H9 (cell line): ENCODE results near the gene CWH43. TPM values are rescaled to one million over a fixed set of nuclear protein-coding genes. Genes with fewer than 3 reads are reported as not detected.
"Not testable (repeated sequence)": the region's sequence is repeated elsewhere in the genome, so short reads cannot be mapped to it uniquely, and the experiment has no call there.

Source experiments
- DNase-seq: peaks from one replicate; pipeline ENCODE4 v3.0.0-alpha.2; 2017
- H2AFZ ChIP-seq: one replicate; pipeline ENCODE4 v1.6.1; 2013; ENCODE audit warnings: mild to moderate bottlenecking, low read length, control low read depth, moderate library complexity
- H2AK5ac ChIP-seq: 2 replicates; pipeline ENCODE4 v1.6.1; 2013; ENCODE audit warnings: low read length, control low read depth, mixed read lengths; ENCODE audit not compliant: insufficient read length
- H2BK120ac ChIP-seq: one replicate; pipeline ENCODE4 v1.6.1; 2013; ENCODE audit warnings: low read depth, mild to moderate bottlenecking, low read length, control low read depth, inconsistent platforms; ENCODE audit not compliant: poor library complexity, severe bottlenecking
- H2BK12ac ChIP-seq: 2 replicates; pipeline ENCODE4 v1.6.1; 2013; ENCODE audit warnings: low read length, control low read depth, mixed read lengths, low read depth; ENCODE audit not compliant: insufficient read length
- H2BK15ac ChIP-seq: 2 replicates; pipeline ENCODE4 v1.6.1; 2013; ENCODE audit warnings: low read depth, low read length, control low read depth
- H2BK20ac ChIP-seq: one replicate; pipeline ENCODE4 v1.6.1; 2013; ENCODE audit warnings: low read depth, mild to moderate bottlenecking, low read length, control low read depth, inconsistent platforms; ENCODE audit not compliant: poor library complexity, severe bottlenecking
- H2BK5ac ChIP-seq: 2 replicates; pipeline ENCODE4 v1.6.1; 2013; ENCODE audit warnings: low read length, control low read depth, mixed read lengths; ENCODE audit not compliant: insufficient read length
- H3K14ac ChIP-seq: 2 replicates; pipeline ENCODE4 v1.6.1; 2013; ENCODE audit warnings: low read length, control low read depth; ENCODE audit not compliant: insufficient read depth
- H3K18ac ChIP-seq: 2 replicates; pipeline ENCODE4 v1.6.1; 2013; ENCODE audit warnings: low read depth, mild to moderate bottlenecking, mixed read lengths, low read length, control low read depth; ENCODE audit not compliant: insufficient read length
- H3K23ac ChIP-seq: 2 replicates; pipeline ENCODE4 v1.6.1; 2013; ENCODE audit warnings: low read length, control low read depth, mixed read lengths, low read depth; ENCODE audit not compliant: insufficient read length
- H3K23me2 ChIP-seq: 2 replicates; pipeline ENCODE4 v1.6.1; 2013; ENCODE audit warnings: low read depth, mild to moderate bottlenecking, mixed read lengths, low read length, control low read depth; ENCODE audit not compliant: insufficient read length, poor library complexity, severe bottlenecking
- H3K27ac ChIP-seq: 2 replicates; pipeline ENCODE4 v1.5.1; 2013; ENCODE audit warnings: low read length, control low read depth, mixed read lengths, low read depth; ENCODE audit not compliant: insufficient read length
- H3K27me3 ChIP-seq: 2 replicates; pipeline ENCODE4 v1.6.1; 2013; ENCODE audit warnings: low read length, control low read depth, inconsistent platforms; ENCODE audit not compliant: insufficient read depth
- H3K4ac ChIP-seq: 2 replicates; pipeline ENCODE4 v1.6.1; 2013; ENCODE audit warnings: low read depth, mild to moderate bottlenecking, control low read depth, inconsistent platforms, low read length, moderate library complexity
- H3K4me1 ChIP-seq: 2 replicates; pipeline ENCODE4 v1.6.1; 2013; ENCODE audit warnings: low read length, control low read depth, inconsistent platforms; ENCODE audit not compliant: insufficient read depth
- H3K4me2 ChIP-seq: 2 replicates; pipeline ENCODE4 v1.6.1; 2013; ENCODE audit warnings: low read length, control low read depth, mixed read lengths; ENCODE audit not compliant: insufficient read length, insufficient read depth
- H3K56ac ChIP-seq: 2 replicates; pipeline ENCODE4 v1.6.1; 2013; ENCODE audit warnings: low read depth, mild to moderate bottlenecking, mixed read lengths, low read length, control low read depth; ENCODE audit not compliant: insufficient read length
- H3K79me1 ChIP-seq: 2 replicates; pipeline ENCODE4 v1.6.1; 2013; ENCODE audit warnings: low read depth, mild to moderate bottlenecking, moderate library complexity, low read length, control low read depth, inconsistent platforms; ENCODE audit not compliant: insufficient read depth, poor library complexity, severe bottlenecking
- H3K79me2 ChIP-seq: 2 replicates; pipeline ENCODE4 v1.6.1; 2013; ENCODE audit warnings: low read length, control low read depth, inconsistent platforms; ENCODE audit not compliant: insufficient read depth
- H3K9ac ChIP-seq: 2 replicates; pipeline ENCODE4 v1.6.1; 2013; ENCODE audit warnings: low read length, control low read depth, mixed read lengths; ENCODE audit not compliant: insufficient read length; ENCODE audit errors: extremely low read depth
- H3K9me3 ChIP-seq: one replicate; pipeline ENCODE4 v1.6.1; 2013; ENCODE audit warnings: low read depth, low read length, inconsistent platforms; ENCODE audit not compliant: control insufficient read depth
- H3T11ph ChIP-seq: one replicate; pipeline ENCODE4 v1.6.1; 2013; ENCODE audit warnings: mild to moderate bottlenecking, low read length, control low read depth, inconsistent platforms
- H4K20me1 ChIP-seq: one replicate; pipeline ENCODE4 v1.6.1; 2013; ENCODE audit not compliant: control insufficient read depth, insufficient read length, insufficient read depth
- H4K5ac ChIP-seq: 2 replicates; pipeline ENCODE4 v1.6.1; 2013; ENCODE audit warnings: low read depth, mild to moderate bottlenecking, mixed read lengths, low read length, control low read depth; ENCODE audit not compliant: insufficient read length
- H4K8ac ChIP-seq: replicated peaks from 2 replicates; pipeline ENCODE4 v1.6.1; 2013; ENCODE audit warnings: low read length, control low read depth, mixed read lengths, low read depth; ENCODE audit not compliant: insufficient read length
- H4K91ac ChIP-seq: 2 replicates; pipeline ENCODE4 v1.6.1; 2013; ENCODE audit warnings: low read depth, mild to moderate bottlenecking, moderate library complexity, mixed read lengths, low read length, control low read depth; ENCODE audit not compliant: insufficient read length
- H3K27ac Mint-ChIP-seq, 3 experiments: 2 replicates in 2 of 3; 3 replicates in 1 of 3; pipeline ENCODE4 v1.8.0; 2020 to 2021; ENCODE audit warnings: mixed read lengths in 3 of 3, mild to moderate bottlenecking in 1 of 3, moderate library complexity in 1 of 3
- H3K27me3 Mint-ChIP-seq: 2 replicates; pipeline ENCODE4 v1.8.0; 2021; ENCODE audit warnings: low read depth, mild to moderate bottlenecking, moderate library complexity, mixed read lengths
- H3K36me3 Mint-ChIP-seq, 3 experiments: 2 replicates in 2 of 3; 3 replicates in 1 of 3; pipeline ENCODE4 v1.8.0; 2020 to 2021; ENCODE audit warnings: low read depth in 3 of 3, mixed read lengths in 3 of 3; ENCODE audit not compliant: insufficient read depth in 1 of 3
- H3K4me1 Mint-ChIP-seq, 2 experiments: 2 replicates each; pipeline ENCODE4 v1.8.0; 2020; ENCODE audit warnings: mixed read lengths in 2 of 2
- H3K4me3 Mint-ChIP-seq, 2 experiments: 2 replicates in 1 of 2; 3 replicates in 1 of 2; pipeline ENCODE4 v1.8.0; 2020 to 2021; ENCODE audit warnings: mild to moderate bottlenecking in 2 of 2, mixed read lengths in 2 of 2, moderate library complexity in 1 of 2
- H3K9me3 Mint-ChIP-seq, 2 experiments: 2 replicates in 1 of 2; 3 replicates in 1 of 2; pipeline ENCODE4 v1.8.0; 2020; ENCODE audit warnings: mild to moderate bottlenecking in 2 of 2, mixed read lengths in 2 of 2, moderate library complexity in 1 of 2
- WGBS: extraction: QIAGEN DNeasy Blood & Tissue Kit; methylation state at CpG from one replicate; pipeline ENCODE4 v1.1.7; 2013; ENCODE audit warnings: missing lambda C conversion rate, low lambda C conversion rate, mixed read lengths; ENCODE audit not compliant: insufficient read length; ENCODE audit errors: extremely low coverage; 5-methylcytosine and 5-hydroxymethylcytosine counted together
- total RNA-seq: library from RNA; stranded (reverse); gene quantifications from 2 replicates; pipeline ENCODE4 v1.2.1, GENCODE V29; 2021

CWH43 gene
- total RNA-seq, 1 experiment from 2014 or later: not detected

GRCh38 chr4:49091883-49092282, 105.8 kb downstream of the CWH43 start:
- not testable (repeated sequence) for H3K18ac ChIP-seq, H3K14ac ChIP-seq, H4K91ac ChIP-seq, H4K5ac ChIP-seq, H3K79me1 ChIP-seq, H2BK12ac ChIP-seq, H3T11ph ChIP-seq, H3K9ac ChIP-seq, H2BK5ac ChIP-seq, H2BK120ac ChIP-seq, H3K56ac ChIP-seq, H2BK20ac ChIP-seq, H3K79me2 ChIP-seq, H3K27ac ChIP-seq, H3K27me3 ChIP-seq, H3K4ac ChIP-seq, DNase-seq, H3K23me2 ChIP-seq, H2AFZ ChIP-seq, H3K23ac ChIP-seq, H2BK15ac ChIP-seq, H3K4me1 ChIP-seq, H4K20me1 ChIP-seq, H3K4me2 ChIP-seq, H2AK5ac ChIP-seq, H3K27ac Mint-ChIP-seq, H4K8ac ChIP-seq, H3K4me1 Mint-ChIP-seq
- Mint-ChIP-seq H3K4me3 (peak overlapping the region in 1 of 2 experiments; percentile 4; a peak in 2 of 5 replicates), H3K36me3 (peaks cover 30 to 32% (median 31%) of the 10 kb centered on the region in 3 experiments), H3K9me3 (peaks cover 45 to 65% of the 10 kb centered on the region in 2 experiments), H3K27me3 (peaks cover 29% of the 10 kb centered on the region)
- WGBS: no CpG with 5 or more reads among the region's 7 CpGs
- H3K9me3 ChIP-seq: peaks cover 61% of the 10 kb centered on the region

GRCh38 chr4:49092608-49093135, 106.6 kb downstream of the CWH43 start:
- H3T11ph ChIP-seq, H3K4ac ChIP-seq, H3K56ac ChIP-seq, H2BK120ac ChIP-seq, H3K23me2 ChIP-seq, H4K91ac ChIP-seq, H3K4me1 ChIP-seq, H3K4me2 ChIP-seq, H3K9ac ChIP-seq, H2BK12ac ChIP-seq, H2BK15ac ChIP-seq, H4K8ac ChIP-seq, H3K14ac ChIP-seq, H3K4me1 Mint-ChIP-seq, H3K27ac Mint-ChIP-seq, H2AK5ac ChIP-seq, H3K79me1 ChIP-seq, H4K5ac ChIP-seq, DNase-seq, H3K18ac ChIP-seq, H2AFZ ChIP-seq, H3K27ac ChIP-seq, H2BK5ac ChIP-seq, H4K20me1 ChIP-seq, H3K27me3 ChIP-seq, H3K23ac ChIP-seq, H3K79me2 ChIP-seq, H2BK20ac ChIP-seq: not testable (repeated sequence)
- H3K9me3 ChIP-seq: peaks cover 62% of the 10 kb centered on the region
- Mint-ChIP-seq H3K27me3 (peaks cover 35% of the 10 kb centered on the region), H3K36me3 (peaks cover 38 to 40% (median 39%) of the 10 kb centered on the region in 3 experiments), H3K4me3 (peak overlapping the region in 1 of 2 experiments; percentile 3; a peak in 2 of 5 replicates), H3K9me3 (peaks cover 49 to 66% of the 10 kb centered on the region in 2 experiments)
- 100% methylated on average over 7 of the region's 11 CpGs for WGBS
